Lower lobe of right lung (tissue), 2 donors: ENCODE measurements around the gene MYO1A. TPM values are rescaled to one million over a fixed set of nuclear protein-coding genes. Genes with fewer than 3 reads are reported as not detected.

ENCODE experiments used
- ATAC-seq, 2 donors: fragments of 200-7000 bp; cut with Tn5 transposase; one replicate each; pipeline ENCODE4 v1.9.1; 2020 to 2022; ENCODE audit warnings: mild to moderate bottlenecking in 2 of 2, moderate library complexity in 2 of 2
- DNase-seq: peaks from one replicate; pipeline ENCODE4 v3.0.0-alpha.2; 2020
- H3K27ac ChIP-seq: fragments of 200-600 bp; one replicate; pipeline ENCODE4 v1.8.0; 2022
- H3K27me3 ChIP-seq: fragments of 200-600 bp; one replicate; pipeline ENCODE4 v1.8.0; 2022; ENCODE audit warnings: low read depth
- H3K36me3 ChIP-seq: fragments of 200-600 bp; one replicate; pipeline ENCODE4 v1.8.0; 2022; ENCODE audit warnings: mild to moderate bottlenecking
- H3K4me1 ChIP-seq: fragments of 200-600 bp; one replicate; pipeline ENCODE4 v1.8.0; 2022
- H3K4me3 ChIP-seq: fragments of 200-600 bp; one replicate; pipeline ENCODE4 v1.8.0; 2022; ENCODE audit warnings: mild to moderate bottlenecking
- H3K9me3 ChIP-seq: fragments of 200-600 bp; one replicate; pipeline ENCODE4 v1.8.0; 2022
- CTCF ChIP-seq: fragments of 200-600 bp; IDR thresholded peaks from one replicate; pipeline ENCODE4 v1.8.0; 2022; ENCODE audit warnings: antibody characterized with exemption, mild to moderate bottlenecking
- intact Hi-C: fragments of 100-400 bp; cut with DNase I; formaldehyde crosslinking; loops from one replicate; pipeline ENCODE4 v1.11.0; 2022
- total RNA-seq: library from RNA; stranded (reverse); fragmentation: NEBNext Ultra II Directional; extraction: Animal tissue kit (Norgen Biotek cat#: 25700); gene quantifications from one replicate; pipeline ENCODE4 v1.2.1, GENCODE V29; 2021
- donor health status: DM: no; HTN: yes; CAD: no; lungs with severe emphysema.

MYO1A gene
- total RNA-seq, 1 donor from 2014 or later, result 2.9 TPM

GRCh38 chr12:57069523-57069922 is 19.6 kb upstream of the MYO1A start:
- no peaks in the 10 kb centered on the region for H3K9me3 ChIP-seq
- peak; percentile 96 to 97 for ATAC-seq
- intact Hi-C loops, result no loop called here
- no peaks in the 10 kb centered on the region for H3K27me3 ChIP-seq
- TF ChIP-seq CTCF, result peak; percentile 91
- peak overlapping the region; percentile 68 for H3K27ac ChIP-seq
- peaks cover 11% of the 10 kb centered on the region for H3K4me1 ChIP-seq
- H3K36me3 ChIP-seq, result peaks cover 38% of the 10 kb centered on the region
- no peak for DNase-seq
- H3K4me3 ChIP-seq, result no peak overlapping the region

- Histone ChIP-seq H3K4me3 (no peak overlapping the region), H3K27ac (peak overlapping the region; percentile 13), H3K27me3 (no peaks in the 10 kb centered on the region), H3K36me3 (peaks cover 22% of the 10 kb centered on the region), H3K4me1 (peaks cover 23% of the 10 kb centered on the region), H3K9me3 (no peaks in the 10 kb centered on the region)
- intact Hi-C loops, result no loop called here
- no peak for DNase-seq
- peak in 1 of 2 donors; percentile 60 for ATAC-seq
- no peak for TF ChIP-seq CTCF
These were observed 16.3 kb upstream of the MYO1A start for GRCh38 chr12:57066245-57066644.

GRCh38 chr12:57063991-57064685 is 14.2 kb upstream of the MYO1A start:
- Histone ChIP-seq H3K36me3 (peaks cover 28% of the 10 kb centered on the region), H3K4me3 (no peak overlapping the region), H3K4me1 (peaks cover 14% of the 10 kb centered on the region), H3K27ac (no peak overlapping the region), H3K9me3 (no peaks in the 10 kb centered on the region), H3K27me3 (no peaks in the 10 kb centered on the region)
- no peak for TF ChIP-seq CTCF
- DNase-seq (no peak), ATAC-seq (peak in 1 of 2 donors; percentile 57)
- intact Hi-C loops, result no loop called here

- no peaks in the 10 kb centered on the region for H3K9me3 ChIP-seq
- no peak for TF ChIP-seq CTCF
- H3K27me3 ChIP-seq, result no peaks in the 10 kb centered on the region
- H3K4me1 ChIP-seq, result peaks cover 1% of the 10 kb centered on the region
- DNase-seq, result no peak
- H3K27ac ChIP-seq, result no peak overlapping the region
- ATAC-seq, result no peak
- no peak overlapping the region for H3K4me3 ChIP-seq
- intact Hi-C loops, result no loop called here
- H3K36me3 ChIP-seq, result peaks cover 35% of the 10 kb centered on the region
These were observed 8.5 kb upstream of the MYO1A start for GRCh38 chr12:57058454-57058853.

GRCh38 chr12:57057067-57057751 is 7.3 kb upstream of the MYO1A start:
- no peak for TF ChIP-seq CTCF
- Histone ChIP-seq H3K9me3 (no peaks in the 10 kb centered on the region), H3K36me3 (peaks cover 35% of the 10 kb centered on the region), H3K4me3 (no peak overlapping the region), H3K4me1 (no peaks in the 10 kb centered on the region), H3K27ac (peak overlapping the region; percentile 9), H3K27me3 (no peaks in the 10 kb centered on the region)
- DNase-seq (no peak), ATAC-seq (no peak)
- intact Hi-C loops, result no loop called here
